Measurements from ENCODE around the gene PARD6A. TPM values are rescaled to one million over a fixed set of nuclear protein-coding genes. Genes with fewer than 3 reads are reported as not detected.

PARD6A gene
- total and polyA plus RNA-seq, 2 experiments from 2014 or later: 0.71 to 1.1 TPM

GRCh38 chr16:67703626-67704025 is 42.9 kb downstream of the PARD6A start:
- H3K4me1 ChIP-seq (ENCODE audit: low read depth): no peaks in the 10 kb centered on the region
- DNase-seq (ENCODE audit: low read depth in 1 of 2, low spot score in 1 of 2): no peak
- no peaks in the 10 kb centered on the region for H3K36me3 ChIP-seq
- H3K27ac ChIP-seq: no peak overlapping the region
- H3K9me3 ChIP-seq (ENCODE audit: low read depth): no peaks in the 10 kb centered on the region
- no peak overlapping the region for H3K4me3 ChIP-seq
- TF ChIP-seq, protein P1, sequence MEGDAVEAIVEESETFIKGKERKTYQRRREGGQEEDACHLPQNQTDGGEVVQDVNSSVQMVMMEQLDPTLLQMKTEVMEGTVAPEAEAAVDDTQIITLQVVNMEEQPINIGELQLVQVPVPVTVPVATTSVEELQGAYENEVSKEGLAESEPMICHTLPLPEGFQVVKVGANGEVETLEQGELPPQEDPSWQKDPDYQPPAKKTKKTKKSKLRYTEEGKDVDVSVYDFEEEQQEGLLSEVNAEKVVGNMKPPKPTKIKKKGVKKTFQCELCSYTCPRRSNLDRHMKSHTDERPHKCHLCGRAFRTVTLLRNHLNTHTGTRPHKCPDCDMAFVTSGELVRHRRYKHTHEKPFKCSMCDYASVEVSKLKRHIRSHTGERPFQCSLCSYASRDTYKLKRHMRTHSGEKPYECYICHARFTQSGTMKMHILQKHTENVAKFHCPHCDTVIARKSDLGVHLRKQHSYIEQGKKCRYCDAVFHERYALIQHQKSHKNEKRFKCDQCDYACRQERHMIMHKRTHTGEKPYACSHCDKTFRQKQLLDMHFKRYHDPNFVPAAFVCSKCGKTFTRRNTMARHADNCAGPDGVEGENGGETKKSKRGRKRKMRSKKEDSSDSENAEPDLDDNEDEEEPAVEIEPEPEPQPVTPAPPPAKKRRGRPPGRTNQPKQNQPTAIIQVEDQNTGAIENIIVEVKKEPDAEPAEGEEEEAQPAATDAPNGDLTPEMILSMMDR (IDR thresholded peaks at IDR 0.05; ENCODE audit: low read depth, low read length): no peak
- peaks cover 67% of the 10 kb centered on the region for H3K27me3 ChIP-seq

- Histone ChIP-seq H3K27ac (no peak overlapping the region), H3K36me3 (no peaks in the 10 kb centered on the region), H3K27me3 (peaks cover 72% of the 10 kb centered on the region), H3K9me3 (ENCODE audit: low read depth) (no peaks in the 10 kb centered on the region), H3K4me3 (no peak overlapping the region), H3K4me1 (ENCODE audit: low read depth) (no peaks in the 10 kb centered on the region)
- TF ChIP-seq, protein P1 (IDR thresholded peaks at IDR 0.05; ENCODE audit: low read depth, low read length): no peak
- DNase-seq (ENCODE audit: low read depth in 1 of 2, low spot score in 1 of 2): no peak
These were observed 43.4 kb downstream of the PARD6A start for GRCh38 chr16:67704110-67704509.

DNA sequence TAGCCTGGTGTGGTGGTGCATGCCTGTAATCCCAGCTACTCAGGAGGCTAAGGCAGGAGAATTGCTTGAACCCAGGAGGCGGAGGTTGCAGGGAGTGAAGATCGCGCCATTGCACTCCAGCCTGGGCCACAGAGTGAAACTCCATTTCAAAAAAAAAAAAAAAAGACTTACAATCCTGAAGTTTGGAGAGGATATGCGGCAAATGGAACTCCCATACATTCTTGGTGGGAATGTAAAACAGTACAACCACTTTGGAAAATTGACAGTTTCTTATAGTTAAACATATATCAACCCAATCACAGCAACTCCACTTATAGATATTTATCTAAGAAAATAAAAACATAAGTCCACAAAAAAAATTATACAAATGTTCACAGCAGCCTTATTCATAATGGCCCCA is 46.5 kb downstream of the PARD6A start:
- H3K36me3 ChIP-seq: no peaks in the 10 kb centered on the region
- H3K4me3 ChIP-seq: no peak overlapping the region
- H3K27me3 ChIP-seq: peaks cover 88% of the 10 kb centered on the region
- TF ChIP-seq, protein P1 (IDR thresholded peaks at IDR 0.05; ENCODE audit: low read depth, low read length): no peak
- no peak for DNase-seq (ENCODE audit: low read depth in 1 of 2, low spot score in 1 of 2)
- H3K4me1 ChIP-seq (ENCODE audit: low read depth): no peaks in the 10 kb centered on the region
- H3K27ac ChIP-seq: no peak overlapping the region
- no peaks in the 10 kb centered on the region for H3K9me3 ChIP-seq (ENCODE audit: low read depth)

GRCh38 chr16:67707790-67708189 is 47.0 kb downstream of the PARD6A start:
- TF ChIP-seq, protein P1 (IDR thresholded peaks at IDR 0.05; ENCODE audit: low read depth, low read length): no peak
- H3K4me1 ChIP-seq (ENCODE audit: low read depth): no peaks in the 10 kb centered on the region
- peaks cover 84% of the 10 kb centered on the region for H3K27me3 ChIP-seq
- DNase-seq (ENCODE audit: low read depth in 1 of 2, low spot score in 1 of 2): no peak
- no peaks in the 10 kb centered on the region for H3K36me3 ChIP-seq
- H3K9me3 ChIP-seq (ENCODE audit: low read depth): no peaks in the 10 kb centered on the region
- no peak overlapping the region for H3K27ac ChIP-seq
- H3K4me3 ChIP-seq: no peak overlapping the region

DNA sequence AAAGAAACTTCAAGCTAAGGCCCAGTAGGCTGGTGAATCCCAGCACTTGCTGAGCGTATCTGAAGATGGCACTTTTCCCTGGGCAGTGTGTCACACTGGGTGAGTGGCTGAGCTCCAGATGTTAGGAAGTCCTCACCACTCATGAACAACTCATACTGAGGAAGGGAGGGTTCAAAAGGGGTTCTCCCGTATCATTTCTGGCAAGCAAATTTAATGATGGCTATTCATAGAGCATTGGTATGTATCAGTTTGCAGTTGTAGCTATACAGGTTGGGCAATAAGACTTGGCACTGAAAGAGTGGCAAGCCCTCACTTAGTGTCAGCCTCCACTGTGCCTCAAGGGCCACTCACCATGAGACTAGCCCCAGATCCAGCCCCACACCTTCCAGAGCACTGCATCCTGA is 47.6 kb downstream of the PARD6A start:
- H3K9me3 ChIP-seq (ENCODE audit: low read depth): no peaks in the 10 kb centered on the region
- no peaks in the 10 kb centered on the region for H3K36me3 ChIP-seq
- peaks cover 83% of the 10 kb centered on the region for H3K27me3 ChIP-seq
- H3K27ac ChIP-seq: no peak overlapping the region
- H3K4me3 ChIP-seq: no peak overlapping the region
- H3K4me1 ChIP-seq (ENCODE audit: low read depth): no peaks in the 10 kb centered on the region
- TF ChIP-seq, protein P1 (IDR thresholded peaks at IDR 0.05; ENCODE audit: low read depth, low read length): no peak
- no peak for DNase-seq (ENCODE audit: low read depth in 1 of 2, low spot score in 1 of 2)

- H3K9me3 ChIP-seq (ENCODE audit: low read depth): no peaks in the 10 kb centered on the region
- H3K36me3 ChIP-seq: no peaks in the 10 kb centered on the region
- H3K27me3 ChIP-seq: peaks cover 83% of the 10 kb centered on the region
- H3K27ac ChIP-seq: no peak overlapping the region
- H3K4me1 ChIP-seq (ENCODE audit: low read depth): no peaks in the 10 kb centered on the region
- TF ChIP-seq, protein P1 (IDR thresholded peaks at IDR 0.05; ENCODE audit: low read depth, low read length): no peak
- no peak for DNase-seq (ENCODE audit: low read depth in 1 of 2, low spot score in 1 of 2)
- no peak overlapping the region for H3K4me3 ChIP-seq
These were observed 48.3 kb downstream of the PARD6A start for GRCh38 chr16:67709050-67709449.

Data from cardiac muscle cell (in vitro differentiated cells and primary cell).